HG03571 (cell line): ENCODE results near the gene CCBE1.
"Not testable (repeated sequence)": the region's sequence is repeated elsewhere in the genome, so short reads cannot be mapped to it uniquely, and the experiment has no call there.

ENCODE experiments used
- ATAC-seq: cut with Tn5 transposase; IDR thresholded peaks from one replicate; pipeline ENCODE4 v1.9.1; 2021; ENCODE audit not compliant: unreplicated experiment

Gene CCBE1

GRCh38 chr18:59685501-59685900 is 11.7 kb downstream of the CCBE1 start:
- no peak for ATAC-seq

- no peak for ATAC-seq
Observed at GRCh38 chr18:59684777-59685176, 12.4 kb downstream of the CCBE1 start.

GRCh38 chr18:59681521-59682004 is 15.7 kb downstream of the CCBE1 start:
- ATAC-seq = no peak

DNA sequence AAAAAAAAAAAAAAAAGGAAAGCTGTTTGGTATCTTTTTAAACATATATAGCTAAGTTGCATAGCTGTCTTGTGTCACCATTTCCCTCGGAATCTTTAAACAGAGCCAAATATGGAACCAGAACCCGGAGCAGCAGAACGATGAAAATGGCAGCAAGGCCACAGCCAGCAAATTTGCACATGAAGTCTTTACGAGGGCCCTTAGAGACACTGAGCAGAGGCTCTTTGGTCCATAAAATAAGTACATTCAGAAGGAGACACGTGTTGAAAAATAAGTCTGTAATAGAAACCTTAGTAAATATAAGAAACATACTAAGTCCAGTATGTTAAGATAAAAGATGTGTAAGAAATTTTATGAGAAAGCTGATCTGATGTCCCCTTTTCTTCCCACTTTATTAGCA is 16.2 kb downstream of the CCBE1 start:
- no peak for ATAC-seq

- no peak for ATAC-seq
Observed at GRCh38 chr18:59675346-59675745, 21.9 kb downstream of the CCBE1 start.

DNA sequence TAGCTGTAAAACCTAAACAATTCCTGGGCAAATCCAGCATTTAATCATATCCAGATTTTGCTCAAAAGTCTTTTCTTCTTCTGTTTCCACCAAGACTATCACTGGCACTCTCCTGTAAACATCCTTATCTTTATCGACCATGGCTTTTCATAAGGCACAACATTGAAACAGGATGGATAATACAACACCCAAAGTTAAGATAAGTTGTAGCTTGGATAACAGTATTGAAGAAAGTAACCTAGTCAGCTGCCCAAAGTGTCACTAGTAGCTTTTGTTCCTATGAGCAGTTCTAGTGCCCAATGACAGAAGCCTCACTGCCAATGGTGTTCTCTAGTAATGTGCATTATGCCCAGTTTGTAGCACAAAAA is 22.3 kb downstream of the CCBE1 start:
- ATAC-seq = no peak

DNA sequence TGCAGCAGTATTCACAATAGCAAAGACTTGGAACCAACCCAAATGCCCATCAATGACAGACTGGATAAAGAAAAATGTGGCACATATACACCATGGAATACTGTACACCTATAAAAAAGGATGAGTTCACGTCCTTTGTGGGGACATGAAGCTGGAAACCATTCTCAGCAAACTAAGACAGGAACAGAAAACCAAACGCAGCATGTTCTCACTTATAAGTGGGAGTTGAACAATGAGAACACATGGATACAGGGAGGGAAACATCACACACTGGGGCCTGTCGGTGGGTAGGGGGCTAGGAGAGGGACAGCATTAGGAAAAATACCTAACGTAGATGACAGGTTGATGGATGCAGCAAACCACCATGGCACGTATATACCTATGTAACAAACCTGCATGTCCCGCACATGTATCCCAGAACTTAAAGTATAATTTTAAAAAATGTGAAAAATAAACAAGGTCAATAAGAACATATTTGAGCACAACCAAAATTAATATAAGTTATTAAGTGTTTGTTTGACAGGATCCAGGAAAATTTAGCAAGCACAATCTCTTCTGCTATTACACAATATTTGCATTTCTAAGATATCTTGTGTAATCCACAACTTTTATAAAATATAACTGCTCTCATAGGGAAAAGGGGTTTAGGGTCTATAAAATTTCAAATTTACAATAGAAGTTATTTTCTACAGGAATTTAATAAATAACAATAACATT is 22.9 kb downstream of the CCBE1 start:
- ATAC-seq = no peak

- ATAC-seq = no peak
Observed at GRCh38 chr18:59672235-59672711, 24.9 kb downstream of the CCBE1 start.

DNA sequence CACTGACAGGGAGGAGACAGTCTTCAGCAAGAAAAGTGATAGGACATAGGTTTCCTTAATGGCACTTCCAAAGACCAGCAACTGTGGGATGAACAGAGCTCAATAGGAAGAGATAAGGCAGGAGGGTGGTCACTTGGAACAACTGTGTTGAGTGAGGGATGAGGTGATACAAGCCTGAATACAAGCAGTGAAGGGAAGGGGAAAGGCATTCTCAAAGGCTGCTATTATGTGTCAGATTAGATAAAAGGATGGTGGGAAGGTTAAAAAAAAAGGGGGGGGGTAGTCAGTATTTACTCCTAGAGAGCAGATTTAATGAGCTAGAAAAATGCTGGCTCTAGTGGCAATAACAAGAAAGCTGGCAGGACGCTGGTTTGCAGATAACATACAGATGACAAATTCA is 25.7 kb downstream of the CCBE1 start:
- ATAC-seq = no peak

GRCh38 chr18:59669872-59670657 is 27.2 kb downstream of the CCBE1 start:
- no peak for ATAC-seq

DNA sequence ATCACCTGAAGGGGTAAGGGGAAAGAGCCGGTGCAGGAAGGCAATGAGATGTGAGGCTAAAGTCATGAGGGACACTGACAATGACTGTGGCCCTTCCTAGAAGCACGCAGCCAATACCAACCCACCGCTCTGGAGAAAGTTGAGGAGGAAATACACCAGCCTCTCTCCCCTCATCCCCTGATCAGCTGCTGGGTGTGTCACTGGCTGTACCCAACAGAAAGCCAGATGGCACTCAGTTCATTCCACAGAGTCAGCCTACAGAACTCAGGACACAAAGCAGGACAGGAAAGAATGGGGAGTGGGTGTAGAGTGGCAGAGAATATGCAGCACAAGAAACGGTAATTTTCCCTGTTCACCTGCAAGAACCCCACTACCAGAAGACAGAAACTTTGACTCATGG is 29.7 kb downstream of the CCBE1 start:
- no peak for ATAC-seq

DNA sequence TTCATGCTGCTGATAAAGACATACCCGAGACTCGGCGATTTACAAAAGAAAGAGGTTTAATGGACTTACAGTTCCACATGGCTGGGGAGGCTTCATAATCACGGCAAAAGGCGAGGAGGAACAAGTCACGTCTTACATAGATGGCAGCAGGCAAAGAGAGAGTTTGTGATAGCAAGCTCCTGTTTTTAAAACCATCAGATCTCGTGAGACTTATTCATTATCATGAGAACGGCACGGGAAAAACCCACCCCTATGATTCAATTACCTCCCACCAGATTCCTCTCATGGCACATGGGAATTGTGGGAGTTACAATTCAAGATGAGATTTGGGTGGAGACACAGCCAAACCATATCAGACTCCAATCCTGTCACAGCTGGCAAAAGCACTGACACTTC is 31.2 kb downstream of the CCBE1 start:
- not testable (repeated sequence) for ATAC-seq

- no peak for ATAC-seq
Observed at GRCh38 chr18:59665057-59666006, 31.9 kb downstream of the CCBE1 start.

DNA sequence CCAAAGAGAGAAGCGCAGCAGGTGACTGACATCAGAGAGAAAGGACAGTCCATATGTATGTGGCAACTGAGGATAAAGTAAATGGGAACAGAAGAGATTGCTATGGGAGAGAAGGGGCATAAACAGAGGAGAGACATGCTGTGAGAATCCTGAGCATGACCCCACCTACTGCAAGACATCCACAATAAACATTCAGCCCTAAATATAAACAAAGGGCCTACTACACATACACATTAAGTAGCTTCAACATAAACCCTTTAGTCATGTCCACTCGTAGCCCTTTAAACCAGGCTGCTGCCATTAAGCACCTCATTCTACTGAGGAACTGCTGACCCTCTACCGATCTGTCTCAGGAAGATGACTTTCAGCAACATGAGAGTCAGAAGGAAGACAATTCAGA is 32.9 kb downstream of the CCBE1 start:
- ATAC-seq = no peak

DNA sequence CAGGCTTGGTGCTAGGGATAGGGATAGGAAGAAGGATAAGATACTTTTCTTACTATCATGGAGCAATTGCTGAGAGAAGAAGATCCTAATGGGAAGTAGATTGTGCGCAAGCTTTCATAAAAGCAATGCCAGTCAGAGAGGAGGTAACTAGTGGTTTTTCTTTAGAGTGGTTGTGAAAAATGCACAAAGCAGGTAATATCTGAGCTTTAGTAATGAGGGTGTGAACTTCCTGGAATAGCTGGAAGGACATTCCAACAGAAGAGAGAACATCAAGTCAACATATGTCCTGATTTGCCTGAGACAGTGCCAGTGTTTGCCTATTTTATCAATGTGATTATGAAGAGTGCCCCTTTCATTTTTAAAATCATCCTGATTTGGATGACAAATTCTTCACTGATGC is 34.1 kb downstream of the CCBE1 start:
- ATAC-seq = no peak

- ATAC-seq = no peak
Observed at GRCh38 chr18:59661891-59662701, 35.1 kb downstream of the CCBE1 start.

DNA sequence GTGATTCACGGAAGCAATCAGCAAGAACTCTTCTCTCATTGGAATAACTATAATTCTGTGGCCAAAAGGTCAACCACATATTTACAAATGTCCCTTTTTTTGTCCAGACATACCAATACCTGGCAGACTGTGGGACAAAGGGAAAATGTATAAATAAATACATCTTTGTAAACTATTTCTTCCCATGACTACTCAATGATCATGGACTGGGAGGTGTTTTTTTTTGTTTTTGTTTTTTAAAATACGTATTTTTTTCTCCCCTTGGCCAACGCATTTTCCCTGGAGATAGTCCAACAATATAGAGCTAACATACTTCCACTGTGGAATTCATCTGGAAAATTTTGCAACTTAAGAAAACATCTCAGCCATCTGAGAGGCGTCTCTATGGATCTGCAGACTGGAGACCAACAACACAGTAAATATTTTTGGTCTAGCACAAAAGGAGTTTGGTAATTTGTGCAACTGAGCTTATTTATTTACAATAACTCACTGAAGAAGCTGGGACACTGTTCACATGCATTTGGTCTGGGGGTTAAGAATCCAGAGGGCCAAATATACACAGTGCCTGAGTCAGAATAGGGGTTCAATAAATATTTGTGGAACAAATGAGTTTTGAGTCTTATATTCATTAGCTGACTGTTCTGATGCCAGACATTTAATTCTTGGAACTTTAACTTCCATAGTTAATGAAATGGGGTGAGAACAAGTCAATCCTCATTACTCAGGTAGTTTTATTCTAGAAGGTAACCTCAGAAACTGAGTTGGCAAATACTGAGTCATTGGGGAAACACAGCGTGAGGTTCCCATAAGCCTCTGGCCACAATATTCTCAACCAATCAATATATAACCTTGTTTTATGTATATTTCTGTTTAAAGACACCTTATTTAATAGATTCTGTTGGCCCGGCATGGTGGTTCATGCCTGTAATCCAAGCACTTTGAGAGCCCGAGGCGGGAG is 36.2 kb downstream of the CCBE1 start:
- ATAC-seq = no peak

DNA sequence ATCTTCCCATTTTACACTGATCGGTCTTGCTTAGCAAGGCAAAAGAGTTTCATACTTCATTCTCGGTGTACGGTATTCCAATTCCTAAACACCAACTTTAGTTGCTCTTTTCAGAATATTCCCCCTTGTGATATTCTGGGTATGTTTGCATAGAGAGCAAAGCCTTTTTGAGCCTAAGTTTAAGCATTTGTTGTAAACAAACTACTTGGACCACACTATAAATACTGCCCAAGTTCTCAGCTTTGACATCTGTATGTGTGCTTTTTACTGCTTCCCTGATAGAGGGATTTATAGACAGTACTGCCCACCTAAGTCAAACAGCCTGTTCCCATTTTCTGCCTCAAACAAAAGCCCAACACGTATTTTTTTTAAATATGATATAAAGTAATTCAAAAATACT is 36.9 kb downstream of the CCBE1 start:
- no peak for ATAC-seq

DNA sequence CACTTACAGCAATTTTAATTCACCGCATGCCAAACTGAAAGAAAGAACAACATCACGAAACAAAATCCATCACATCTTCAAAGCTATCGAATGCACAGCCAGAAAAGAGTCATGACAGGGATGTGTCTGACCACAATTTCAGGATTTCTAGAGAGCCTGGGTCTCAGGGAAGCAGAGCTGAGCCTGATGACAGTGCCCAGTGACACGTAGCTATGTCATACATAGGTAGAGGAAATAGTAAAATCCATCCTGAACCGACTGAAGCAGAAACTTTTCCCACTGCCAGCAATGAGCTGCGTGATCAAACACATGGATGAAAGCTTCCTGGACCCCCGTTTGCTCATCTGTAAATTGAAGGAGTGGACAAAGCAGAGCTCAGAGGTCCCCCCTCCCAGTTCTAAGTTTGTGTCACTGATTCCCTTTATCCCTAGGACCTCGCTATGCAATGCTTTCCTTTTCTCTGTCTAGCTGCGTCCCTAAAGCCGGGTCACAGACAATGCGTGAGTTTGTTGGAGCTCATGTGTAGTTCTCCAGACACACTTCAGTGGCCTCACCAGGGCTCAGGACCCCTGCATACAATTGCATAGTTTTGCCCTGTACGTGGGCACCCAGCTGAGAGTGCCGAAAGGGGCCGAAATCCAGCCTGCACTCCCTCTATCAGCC is 37.6 kb downstream of the CCBE1 start:
- no peak for ATAC-seq
